Right forelimb (tissue), 1 donor: ENCODE data around the gene FDX2.
"Not testable (repeated sequence)": the region's sequence is repeated elsewhere in the genome, so short reads cannot be mapped to it uniquely, and the experiment has no call there.

ENCODE experiments used
- DNase-seq: peaks from one replicate; pipeline ENCODE4 v3.0.0-alpha.2; 2018

FDX2 gene

GRCh38 chr19:10282043-10282442 lies 33.8 kb downstream of the FDX2 start:
- DNase-seq: not testable (repeated sequence)

GRCh38 chr19:10279737-10280442 lies 35.9 kb downstream of the FDX2 start:
- no peak for DNase-seq

GRCh38 chr19:10278935-10279334 lies 36.9 kb downstream of the FDX2 start:
- DNase-seq: no peak

DNA sequence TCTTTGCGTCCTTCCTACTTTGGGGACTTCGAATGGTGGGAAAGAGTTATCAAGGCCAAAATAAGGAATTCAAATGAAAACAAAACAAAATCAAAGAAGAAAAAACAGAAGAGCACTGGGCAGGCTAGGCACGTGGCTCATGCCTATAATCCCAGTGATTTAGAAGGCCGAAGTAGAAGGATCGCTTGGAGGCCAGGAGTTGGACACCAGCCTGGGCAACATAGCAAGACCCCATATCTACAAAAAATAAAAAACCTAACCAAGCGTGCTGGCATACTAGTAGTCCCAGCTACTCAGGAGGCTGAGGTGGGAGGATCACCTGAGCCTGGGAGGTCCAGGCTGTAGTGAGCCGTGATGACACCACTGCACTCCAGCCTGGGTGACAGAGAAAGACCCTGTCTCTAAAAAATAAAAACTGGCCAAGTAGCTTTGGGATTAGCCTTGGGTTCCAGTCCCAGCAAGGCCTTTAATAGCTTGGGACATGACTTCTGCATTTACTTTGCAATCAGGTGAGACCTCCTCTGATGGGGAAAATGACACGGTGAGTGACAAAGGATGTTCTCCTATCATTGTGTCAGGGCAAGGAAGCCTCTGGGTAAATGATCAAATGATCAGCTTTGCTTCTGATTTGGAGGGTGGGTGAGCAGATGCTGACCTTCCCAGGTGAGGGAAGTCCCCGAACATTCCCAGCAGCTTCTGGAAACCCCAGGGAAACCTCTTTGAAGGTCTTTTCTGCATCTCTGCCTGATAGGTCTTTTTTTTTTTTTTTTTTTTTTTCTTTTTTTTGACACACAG lies 37.8 kb downstream of the FDX2 start:
- no peak for DNase-seq

GRCh38 chr19:10274589-10274988 lies 41.2 kb downstream of the FDX2 start:
- no peak for DNase-seq

- no peak for DNase-seq
Measured at GRCh38 chr19:10271543-10272086, 44.2 kb downstream of the FDX2 start.

DNA sequence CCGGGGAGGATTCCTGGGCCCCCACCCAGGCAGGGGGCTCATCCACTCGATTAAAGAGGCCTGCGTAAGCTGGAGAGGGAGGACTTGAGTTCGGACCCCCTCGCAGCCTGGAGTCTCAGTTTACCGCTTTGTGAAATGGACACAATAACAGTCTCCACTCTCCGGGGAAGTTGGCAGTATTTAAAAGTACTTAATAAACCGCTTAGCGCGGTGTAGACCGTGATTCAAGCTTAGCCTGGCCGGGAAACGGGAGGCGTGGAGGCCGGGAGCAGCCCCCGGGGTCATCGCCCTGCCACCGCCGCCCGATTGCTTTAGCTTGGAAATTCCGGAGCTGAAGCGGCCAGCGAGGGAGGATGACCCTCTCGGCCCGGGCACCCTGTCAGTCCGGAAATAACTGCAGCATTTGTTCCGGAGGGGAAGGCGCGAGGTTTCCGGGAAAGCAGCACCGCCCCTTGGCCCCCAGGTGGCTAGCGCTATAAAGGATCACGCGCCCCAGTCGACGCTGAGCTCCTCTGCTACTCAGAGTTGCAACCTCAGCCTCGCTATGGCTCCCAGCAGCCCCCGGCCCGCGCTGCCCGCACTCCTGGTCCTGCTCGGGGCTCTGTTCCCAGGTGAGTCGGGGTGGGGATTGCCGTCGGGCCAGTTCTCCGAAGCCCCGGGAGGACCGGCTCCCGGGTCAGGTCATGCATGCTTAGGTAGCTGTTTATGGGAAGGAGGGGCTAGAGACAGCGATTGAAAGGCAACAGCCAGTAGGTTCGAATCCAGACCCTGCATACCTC lies 45.0 kb downstream of the FDX2 start, which contains the start of gene ICAM1:
TSS of gene ICAM1 (plus strand) at position 505 of the 779 bp plus-strand sequence. CDS start at position 545, 40 bp downstream.
- DNase-seq: peak; percentile 78

DNA sequence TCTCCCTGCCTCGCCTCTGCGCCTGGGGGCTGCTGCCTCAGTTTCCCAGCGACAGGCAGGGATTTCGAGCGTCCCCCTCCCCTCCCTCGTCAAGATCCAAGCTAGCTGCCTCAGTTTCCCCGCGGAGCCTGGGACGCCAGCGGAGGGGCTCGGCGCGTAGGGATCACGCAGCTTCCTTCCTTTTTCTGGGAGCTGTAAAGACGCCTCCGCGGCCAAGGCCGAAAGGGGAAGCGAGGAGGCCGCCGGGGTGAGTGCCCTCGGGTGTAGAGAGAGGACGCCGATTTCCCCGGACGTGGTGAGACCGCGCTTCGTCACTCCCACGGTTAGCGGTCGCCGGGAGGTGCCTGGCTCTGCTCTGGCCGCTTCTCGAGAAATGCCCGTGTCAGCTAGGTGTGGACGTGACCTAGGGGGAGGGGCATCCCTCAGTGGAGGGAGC lies 45.6 kb downstream of the FDX2 start:
- no peak for DNase-seq

DNA sequence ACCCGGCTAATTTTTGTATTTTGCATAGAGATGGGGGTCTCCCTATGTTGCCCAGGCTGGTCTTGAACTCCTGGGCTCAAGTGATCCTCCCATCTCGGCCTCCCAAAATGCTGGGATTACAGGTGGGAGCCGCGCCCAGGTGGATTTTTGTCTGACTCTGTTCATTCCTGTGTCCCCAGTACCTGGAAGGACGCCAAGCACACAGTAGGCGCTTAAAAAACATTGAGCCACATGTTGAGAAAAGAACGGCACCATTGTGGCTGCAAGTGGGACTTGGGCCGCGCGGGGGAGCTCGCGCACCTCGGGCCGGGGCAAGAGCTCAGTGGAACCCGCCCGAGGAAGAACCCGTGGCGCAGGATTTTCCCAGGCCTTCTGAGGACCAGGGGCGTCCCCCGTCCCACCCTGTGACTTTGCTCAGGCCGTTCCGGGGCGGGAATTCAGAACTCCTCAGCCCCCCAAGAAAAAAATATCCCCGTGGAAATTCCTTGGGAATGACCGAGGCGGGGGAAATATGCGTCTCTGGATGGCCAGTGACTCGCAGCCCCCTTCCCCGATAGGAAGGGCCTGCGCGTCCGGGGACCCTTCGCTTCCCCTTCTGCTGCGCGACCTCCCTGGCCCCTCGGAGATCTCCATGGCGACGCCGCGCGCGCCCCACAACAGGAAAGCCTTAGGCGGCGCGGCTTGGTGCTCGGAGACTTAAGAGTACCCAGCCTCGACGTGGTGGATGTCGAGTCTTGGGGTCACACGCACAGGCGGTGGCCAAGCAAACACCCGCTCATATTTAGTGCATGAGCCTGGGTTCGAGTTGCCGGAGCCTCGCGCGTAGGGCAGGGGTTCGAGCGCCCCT lies 46.3 kb downstream of the FDX2 start:
- DNase-seq: peak; percentile 92

DNA sequence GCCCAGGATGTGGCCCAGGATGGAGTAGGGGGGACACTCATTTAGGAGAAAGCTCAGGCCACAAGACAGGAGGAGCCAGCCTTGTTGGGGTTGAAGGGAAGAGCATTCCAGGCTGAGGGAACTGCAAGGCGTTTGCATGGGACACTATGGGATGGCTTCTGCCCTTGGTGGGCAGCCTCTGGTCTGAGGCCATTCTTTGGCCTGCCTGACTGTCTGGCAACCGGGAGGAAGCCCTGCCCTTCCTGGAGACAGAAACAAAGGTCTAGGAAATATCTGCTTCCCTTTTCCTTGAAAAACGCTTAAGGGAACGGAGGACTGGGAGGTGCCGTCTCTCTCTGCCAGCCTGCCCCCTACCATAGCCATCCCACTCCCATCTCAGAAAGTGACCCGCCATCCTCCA lies 47.7 kb downstream of the FDX2 start:
- DNase-seq: no peak

GRCh38 chr19:10266706-10267105 lies 49.1 kb downstream of the FDX2 start:
- DNase-seq: no peak

DNA sequence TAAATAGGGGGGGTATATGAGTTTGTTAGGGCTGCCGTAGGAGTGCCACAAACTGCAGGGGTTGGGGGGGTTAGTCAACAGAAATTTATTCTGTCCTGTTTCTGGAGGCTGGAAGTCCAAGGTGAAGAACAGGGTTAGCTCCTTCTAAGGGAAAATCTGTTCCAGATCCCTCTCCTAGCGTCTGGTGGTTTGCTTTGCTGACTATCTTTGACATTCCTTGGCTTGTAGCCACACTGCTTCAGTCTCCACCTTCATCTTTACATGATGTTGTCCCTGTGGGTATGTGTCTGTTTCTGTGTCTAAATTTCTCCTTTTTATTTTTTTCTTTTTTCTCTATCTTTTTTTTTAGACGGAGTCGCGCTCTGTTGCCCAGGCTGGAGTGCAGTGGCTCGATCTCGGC lies 53.0 kb downstream of the FDX2 start:
- no peak for DNase-seq

DNA sequence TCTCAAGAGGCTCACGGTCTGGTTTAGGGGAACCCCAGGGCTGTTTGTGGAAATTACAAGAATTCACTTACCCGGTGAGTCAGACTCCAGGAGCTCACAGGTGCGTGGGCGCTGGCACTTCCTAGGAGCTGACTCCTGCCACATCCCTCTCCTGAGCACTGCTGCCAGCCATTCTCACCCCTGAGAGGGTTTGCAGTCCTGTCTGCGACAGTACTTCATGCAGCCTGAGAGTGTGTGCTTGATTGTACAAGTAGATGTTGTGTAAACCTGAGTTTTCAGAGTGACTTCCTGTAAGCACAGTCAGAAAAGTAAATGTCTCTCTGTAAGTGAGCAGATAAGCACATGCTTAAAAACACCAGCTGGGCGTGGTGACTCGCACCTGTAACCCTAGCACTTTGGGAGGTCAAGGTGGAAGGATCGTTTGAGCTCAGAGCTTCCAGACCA lies 55.7 kb downstream of the FDX2 start:
- no peak for DNase-seq
